Esophagus muscularis mucosa (tissue), 4 donors: ENCODE data around the gene YY2.

Source experiments
- CTCF ChIP-seq, 3 experiments: fragments of 200-600 bp in 2 of 3; fragments of 450-650 bp in 1 of 3; sonication (generic) in 2 of 3; IDR thresholded peaks; one replicate each; pipeline ENCODE4 v1.5.1; 2017 to 2019; ENCODE audit warnings: antibody characterized with exemption in 3 of 3, mild to moderate bottlenecking in 2 of 3, moderate library complexity in 1 of 3
- EP300 ChIP-seq: sonication (generic); formaldehyde crosslinking; IDR thresholded peaks from one replicate; pipeline ENCODE4 v1.6.1; 2017; ENCODE audit warnings: antibody characterized with exemption
- POLR2A ChIP-seq: fragments of 450-650 bp; IDR thresholded peaks from one replicate; pipeline ENCODE4 v1.6.1; 2017; ENCODE audit warnings: antibody characterized with exemption, moderate library complexity, mild to moderate bottlenecking, low read depth
- POLR2AphosphoS5 ChIP-seq, 2 donors: sonication (generic); formaldehyde crosslinking; IDR thresholded peaks; one replicate each; pipeline ENCODE4 v1.6.1; 2017; ENCODE audit warnings: antibody characterized with exemption in 2 of 2

DNA sequence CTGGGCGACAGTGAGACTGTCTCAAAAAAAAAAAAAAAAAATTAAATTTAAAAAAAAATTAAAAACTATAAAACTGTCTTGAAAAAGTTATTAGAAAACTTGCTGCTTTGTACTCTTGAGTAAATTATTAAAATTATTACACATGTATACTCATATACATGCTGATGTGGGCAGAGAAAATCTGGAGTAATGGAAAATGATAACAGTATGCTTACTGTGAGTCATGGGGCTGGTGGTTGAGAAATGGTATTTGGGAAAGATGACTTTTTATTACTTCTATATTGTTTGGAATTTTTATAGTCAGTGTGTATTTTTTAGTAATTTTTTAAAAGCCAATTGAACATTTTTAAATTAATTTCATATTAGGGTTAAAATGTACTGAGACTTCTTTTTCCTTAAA is 7.5 kb downstream of the YY2 start:
- TF ChIP-seq CTCF (IDR thresholded peaks at IDR 0.05) (no peak), POLR2A (no peak), EP300 (no peak), POLR2AphosphoS5 (IDR thresholded peaks at IDR 0.05) (no peak)
